Progenitor cell of endocrine pancreas (in vitro differentiated cells): ENCODE data around the gene ARHGEF1. TPM values are rescaled to one million over a fixed set of nuclear protein-coding genes. Genes with fewer than 3 reads are reported as not detected.
A peak's percentile ranks its signal among the peaks of the same experiment; 100 is the strongest.

Experiments used
- DNase-seq: peaks from one replicate; pipeline ENCODE4 v3.0.0; 2021; ENCODE audit warnings: low spot score; ENCODE audit not compliant: unreplicated experiment
- H3K27ac Mint-ChIP-seq: 2 replicates; pipeline ENCODE4 v1.8.0; 2021; ENCODE audit warnings: mild to moderate bottlenecking, moderate library complexity, mixed read lengths
- H3K27me3 Mint-ChIP-seq: 2 replicates; pipeline ENCODE4 v1.8.0; 2021; ENCODE audit warnings: mixed read lengths
- H3K36me3 Mint-ChIP-seq: 2 replicates; pipeline ENCODE4 v1.8.0; 2022; ENCODE audit warnings: mixed read lengths; ENCODE audit not compliant: insufficient read depth
- H3K4me1 Mint-ChIP-seq: 2 replicates; pipeline ENCODE4 v1.8.0; 2021; ENCODE audit warnings: low read depth, mixed read lengths
- H3K4me3 Mint-ChIP-seq: 2 replicates; pipeline ENCODE4 v1.8.0; 2021; ENCODE audit warnings: low read depth, mild to moderate bottlenecking, moderate library complexity, mixed read lengths
- H3K9me3 Mint-ChIP-seq: 2 replicates; pipeline ENCODE4 v1.8.0; 2021; ENCODE audit warnings: low read depth, mixed read lengths
- total RNA-seq: library from RNA; stranded (reverse); gene quantifications from 2 replicates; pipeline ENCODE4 v1.2.1, GENCODE V29; 2021
- TF ChIP-seq, protein P1 (sequence below): fragments of 200-600 bp; sonication (generic); IDR thresholded peaks from one replicate; pipeline ENCODE4 v1.5.0; 2021; ENCODE audit warnings: antibody characterized with exemption, mild to moderate bottlenecking; ENCODE audit not compliant: unreplicated experiment

The ARHGEF1 gene
- total RNA-seq, 1 donor from 2014 or later: 112 TPM

DNA sequence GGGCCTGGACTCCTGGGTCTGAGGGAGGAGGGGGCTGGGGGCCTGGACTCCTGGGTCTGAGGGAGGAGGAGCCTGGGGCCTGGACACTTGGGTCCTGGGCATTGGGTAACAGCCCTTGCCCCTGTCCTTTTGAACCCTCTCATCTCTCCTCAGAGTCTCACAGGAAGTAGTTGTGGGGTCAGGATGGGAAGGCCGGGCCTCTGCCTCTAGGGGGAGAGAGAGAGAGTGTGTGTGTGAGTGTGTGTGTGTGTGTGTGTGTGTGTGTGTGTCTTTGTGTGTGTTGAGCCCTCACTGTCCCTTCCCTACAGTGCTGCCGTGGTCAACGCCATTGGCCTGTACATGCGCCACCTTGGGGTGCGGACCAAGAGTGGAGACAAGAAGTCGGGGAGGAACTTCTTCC, 10.9 kb downstream of the ARHGEF1 start:
- TF ChIP-seq, protein P1, sequence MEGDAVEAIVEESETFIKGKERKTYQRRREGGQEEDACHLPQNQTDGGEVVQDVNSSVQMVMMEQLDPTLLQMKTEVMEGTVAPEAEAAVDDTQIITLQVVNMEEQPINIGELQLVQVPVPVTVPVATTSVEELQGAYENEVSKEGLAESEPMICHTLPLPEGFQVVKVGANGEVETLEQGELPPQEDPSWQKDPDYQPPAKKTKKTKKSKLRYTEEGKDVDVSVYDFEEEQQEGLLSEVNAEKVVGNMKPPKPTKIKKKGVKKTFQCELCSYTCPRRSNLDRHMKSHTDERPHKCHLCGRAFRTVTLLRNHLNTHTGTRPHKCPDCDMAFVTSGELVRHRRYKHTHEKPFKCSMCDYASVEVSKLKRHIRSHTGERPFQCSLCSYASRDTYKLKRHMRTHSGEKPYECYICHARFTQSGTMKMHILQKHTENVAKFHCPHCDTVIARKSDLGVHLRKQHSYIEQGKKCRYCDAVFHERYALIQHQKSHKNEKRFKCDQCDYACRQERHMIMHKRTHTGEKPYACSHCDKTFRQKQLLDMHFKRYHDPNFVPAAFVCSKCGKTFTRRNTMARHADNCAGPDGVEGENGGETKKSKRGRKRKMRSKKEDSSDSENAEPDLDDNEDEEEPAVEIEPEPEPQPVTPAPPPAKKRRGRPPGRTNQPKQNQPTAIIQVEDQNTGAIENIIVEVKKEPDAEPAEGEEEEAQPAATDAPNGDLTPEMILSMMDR: no peak
- no peaks in the 10 kb centered on the region for H3K27me3 Mint-ChIP-seq
- DNase-seq: no peak
- H3K9me3 Mint-ChIP-seq: no peaks in the 10 kb centered on the region
- H3K27ac Mint-ChIP-seq: no peak overlapping the region
- H3K4me1 Mint-ChIP-seq: peaks cover 11% of the 10 kb centered on the region
- no peak overlapping the region for H3K4me3 Mint-ChIP-seq
- H3K36me3 Mint-ChIP-seq: peaks cover 17% of the 10 kb centered on the region

DNA sequence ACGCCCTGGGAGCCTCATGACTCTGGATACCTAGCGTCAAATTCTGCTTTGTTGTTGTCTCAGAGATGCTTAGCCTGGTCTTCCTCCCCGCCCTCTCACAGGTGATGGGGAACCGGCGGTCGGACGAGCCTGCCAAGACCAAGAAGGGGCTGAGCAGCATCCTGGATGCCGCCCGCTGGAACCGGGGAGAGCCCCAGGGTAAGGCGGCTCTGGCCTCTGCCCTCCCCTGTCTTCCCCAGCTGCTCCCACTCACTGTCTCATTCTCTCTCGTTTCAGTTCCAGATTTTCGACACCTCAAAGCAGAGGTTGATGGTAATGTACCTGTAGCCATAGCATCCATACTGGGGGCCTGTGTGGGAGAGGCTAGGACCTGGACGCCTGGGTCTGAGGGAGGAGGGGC, 11.4 kb downstream of the ARHGEF1 start:
- Mint-ChIP-seq H3K27me3 (no peaks in the 10 kb centered on the region), H3K36me3 (peaks cover 20% of the 10 kb centered on the region), H3K27ac (no peak overlapping the region), H3K9me3 (no peaks in the 10 kb centered on the region), H3K4me1 (peaks cover 11% of the 10 kb centered on the region), H3K4me3 (no peak overlapping the region)
- TF ChIP-seq, protein P1: no peak
- DNase-seq: no peak

DNA sequence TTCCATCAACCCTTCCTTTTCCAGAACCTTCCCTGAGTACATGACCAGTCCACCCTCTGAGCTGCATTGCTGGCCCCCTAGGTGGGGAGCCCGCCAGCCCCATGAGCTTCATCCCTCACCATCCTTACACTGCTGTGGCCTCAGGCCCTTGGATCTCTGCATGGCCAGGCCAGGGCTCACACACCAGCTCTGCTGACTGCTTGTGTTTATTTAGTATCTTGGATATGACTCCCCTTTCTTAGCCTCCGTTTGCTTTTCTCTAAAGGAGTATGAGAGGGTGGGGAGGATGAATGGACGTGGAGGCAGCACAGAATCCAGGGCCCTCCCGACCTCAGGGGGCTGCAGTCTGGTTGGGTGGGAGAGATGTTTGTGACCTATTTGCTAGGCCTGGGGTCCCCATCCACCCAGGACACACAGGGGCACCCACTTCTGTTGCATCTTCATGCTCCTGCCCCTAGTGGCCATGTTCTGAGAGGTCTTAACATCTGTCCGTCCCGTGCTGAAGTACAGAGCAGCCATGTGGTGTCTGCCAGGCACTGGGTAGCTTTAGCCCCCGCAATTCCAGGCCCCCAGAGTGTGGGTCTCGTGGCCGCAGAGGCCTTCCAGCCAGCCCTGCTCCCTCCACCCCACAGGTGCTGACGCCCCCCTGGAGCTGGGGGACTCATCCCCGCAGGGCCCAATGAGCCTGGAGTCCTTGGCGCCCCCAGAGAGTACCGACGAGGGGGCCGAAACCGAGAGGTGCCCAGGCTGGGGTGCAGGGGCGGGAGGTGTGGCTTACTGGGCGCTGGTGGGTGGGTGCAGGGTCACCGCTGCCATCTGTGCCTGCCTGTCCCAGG, 13.0 kb downstream of the ARHGEF1 start:
- H3K27me3 Mint-ChIP-seq: no peaks in the 10 kb centered on the region
- peaks cover 21% of the 10 kb centered on the region for H3K36me3 Mint-ChIP-seq
- no peak for DNase-seq

DNA sequence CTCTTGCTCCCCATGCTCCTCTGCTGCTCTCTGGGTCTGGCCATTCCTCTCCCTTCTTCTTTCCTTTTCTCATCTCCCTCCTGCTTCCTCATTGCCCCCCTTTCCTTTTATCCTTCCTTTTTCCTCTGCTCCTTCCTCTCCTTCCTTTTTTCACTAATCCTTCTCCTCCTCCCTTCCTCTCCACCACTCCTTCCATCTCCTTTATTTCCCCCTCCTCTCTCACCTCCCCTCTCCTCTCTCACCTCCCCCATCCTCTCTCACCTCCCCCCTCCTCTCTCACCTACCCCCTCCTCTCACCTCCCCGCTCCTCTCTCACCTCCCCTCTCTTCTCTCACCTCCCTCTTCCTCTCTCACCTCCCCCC, 13.6 kb downstream of the ARHGEF1 start:
- H3K4me1 Mint-ChIP-seq: peaks cover 11% of the 10 kb centered on the region
- no peak overlapping the region for H3K27ac Mint-ChIP-seq
- DNase-seq: no peak
- TF ChIP-seq, protein P1: no peak
- no peaks in the 10 kb centered on the region for H3K27me3 Mint-ChIP-seq
- H3K4me3 Mint-ChIP-seq: no peak overlapping the region
- H3K9me3 Mint-ChIP-seq: no peaks in the 10 kb centered on the region
- H3K36me3 Mint-ChIP-seq: peaks cover 22% of the 10 kb centered on the region

More for the DNA sequence above, 13.0 kb downstream of the ARHGEF1 start:
- TF ChIP-seq, protein P1: peak; percentile 48
- Mint-ChIP-seq H3K4me1 (peaks cover 11% of the 10 kb centered on the region), H3K4me3 (no peak overlapping the region), H3K27ac (peak overlapping the region; percentile 68), H3K9me3 (no peaks in the 10 kb centered on the region)

DNA sequence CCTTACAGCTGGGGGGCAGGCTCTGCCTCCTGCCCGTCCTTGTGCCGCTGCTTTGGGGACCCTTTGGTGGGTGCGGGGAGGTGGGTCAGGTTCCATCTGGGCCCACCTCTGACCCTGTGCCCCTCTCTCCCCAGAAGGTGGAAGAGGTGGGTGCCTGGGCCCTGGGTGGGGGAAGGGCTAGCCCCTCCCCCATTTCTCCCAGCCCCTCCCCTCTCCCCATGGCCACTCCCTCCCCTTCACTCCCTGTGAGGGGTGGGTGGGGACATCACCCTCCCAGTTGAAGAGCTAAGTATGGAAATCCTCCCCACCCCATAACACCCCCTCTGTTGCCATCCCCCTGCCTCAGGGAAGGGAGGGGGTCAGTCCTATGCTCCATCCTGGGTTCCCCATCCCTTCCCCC, 14.2 kb downstream of the ARHGEF1 start:
- no peaks in the 10 kb centered on the region for H3K9me3 Mint-ChIP-seq
- no peak overlapping the region for H3K27ac Mint-ChIP-seq
- H3K4me3 Mint-ChIP-seq: no peak overlapping the region
- no peaks in the 10 kb centered on the region for H3K27me3 Mint-ChIP-seq
- TF ChIP-seq, protein P1: no peak
- H3K4me1 Mint-ChIP-seq: peaks cover 11% of the 10 kb centered on the region
- H3K36me3 Mint-ChIP-seq: peaks cover 28% of the 10 kb centered on the region
- no peak for DNase-seq
